ENCODE data around the gene PRPF39. TPM values are rescaled to one million over a fixed set of nuclear protein-coding genes. Genes with fewer than 3 reads are reported as not detected.
"Not testable (repeated sequence)": the region's sequence is repeated elsewhere in the genome, so short reads cannot be mapped to it uniquely, and the experiment has no call there.

Gene PRPF39
- polyA plus RNA-seq, 1 donor from 2014 or later: 138 TPM

GRCh38 chr14:45140661-45141187 lies 56.8 kb downstream of the PRPF39 start:
- no peaks in the 10 kb centered on the region for H3K9me3 ChIP-seq (ENCODE audit: low read length)
- H3K79me2 ChIP-seq (replicated peaks; ENCODE audit: insufficient read depth, low read length): peaks cover 30% of the 10 kb centered on the region
- H3K36me3 ChIP-seq (ENCODE audit: insufficient read depth, low read length): no peaks in the 10 kb centered on the region
- H3K27me3 ChIP-seq (ENCODE audit: insufficient read depth, low read depth, low read length): no peaks in the 10 kb centered on the region
- H3K9me2 ChIP-seq (ENCODE audit: insufficient read depth, low read length): no peaks in the 10 kb centered on the region
- no peak overlapping the region for H3K4me3 ChIP-seq (ENCODE audit: low read length)
- H3F3A ChIP-seq (ENCODE audit: insufficient read depth, low read length, poor library complexity, severe bottlenecking): no peaks in the 10 kb centered on the region
- H3K9ac ChIP-seq (ENCODE audit: low read length): no peak overlapping the region
- H4K20me1 ChIP-seq (ENCODE audit: insufficient read depth): no peaks in the 10 kb centered on the region
- H3K27ac ChIP-seq (ENCODE audit: low read length): no peak overlapping the region
- H2AFZ ChIP-seq (ENCODE audit: low read depth, low read length): no peak overlapping the region
- no peak overlapping the region for H3K4me2 ChIP-seq (ENCODE audit: low read length)
- no peak for TF ChIP-seq TAF1 (IDR thresholded peaks at IDR 0.05; ENCODE audit: low read depth)
- TF ChIP-seq MXI1 (conservative IDR thresholded peaks at IDR 0.05; ENCODE audit: poor library complexity, severe bottlenecking): no peak
- no peak for TF ChIP-seq POLR2AphosphoS5 (IDR thresholded peaks at IDR 0.05)
- TF ChIP-seq REST (IDR thresholded peaks at IDR 0.05; ENCODE audit: borderline replicate concordance): no peak

- not testable (repeated sequence) for H3K9me2 ChIP-seq (ENCODE audit: insufficient read depth, low read length); H3K9me3 ChIP-seq (ENCODE audit: low read length); H3K4me2 ChIP-seq (ENCODE audit: low read length); H3K27ac ChIP-seq (ENCODE audit: low read length); H3K4me3 ChIP-seq (ENCODE audit: low read length); H3K27me3 ChIP-seq (ENCODE audit: insufficient read depth, low read depth, low read length); H4K20me1 ChIP-seq (ENCODE audit: insufficient read depth); H3F3A ChIP-seq (ENCODE audit: insufficient read depth, low read length, poor library complexity, severe bottlenecking); H2AFZ ChIP-seq (ENCODE audit: low read depth, low read length); H3K36me3 ChIP-seq (ENCODE audit: insufficient read depth, low read length); H3K9ac ChIP-seq (ENCODE audit: low read length)
- H3K79me2 ChIP-seq (replicated peaks; ENCODE audit: insufficient read depth, low read length): peaks cover 30% of the 10 kb centered on the region
Measured at GRCh38 chr14:45142083-45142482, 58.2 kb downstream of the PRPF39 start.

- Histone ChIP-seq H3K27me3 (ENCODE audit: insufficient read depth, low read depth, low read length) (no peaks in the 10 kb centered on the region), H3K9me2 (ENCODE audit: insufficient read depth, low read length) (no peaks in the 10 kb centered on the region), H3K4me2 (ENCODE audit: low read length) (no peak overlapping the region), H3K9me3 (ENCODE audit: low read length) (no peaks in the 10 kb centered on the region), H3K9ac (ENCODE audit: low read length) (no peak overlapping the region), H2AFZ (ENCODE audit: low read depth, low read length) (no peak overlapping the region), H3F3A (ENCODE audit: insufficient read depth, low read length, poor library complexity, severe bottlenecking) (no peaks in the 10 kb centered on the region), H3K79me2 (replicated peaks; ENCODE audit: insufficient read depth, low read length) (peaks cover 5% of the 10 kb centered on the region), H3K4me3 (ENCODE audit: low read length) (no peak overlapping the region), H3K36me3 (ENCODE audit: insufficient read depth, low read length) (no peaks in the 10 kb centered on the region), H3K27ac (ENCODE audit: low read length) (no peak overlapping the region), H4K20me1 (ENCODE audit: insufficient read depth) (no peaks in the 10 kb centered on the region)
- TF ChIP-seq EP300 (conservative IDR thresholded peaks at IDR 0.05; ENCODE audit: poor library complexity, severe bottlenecking) (no peak), SMC3 (conservative IDR thresholded peaks at IDR 0.05; ENCODE audit: poor library complexity) (no peak), POLR2AphosphoS5 (IDR thresholded peaks at IDR 0.05) (no peak), MXI1 (conservative IDR thresholded peaks at IDR 0.05; ENCODE audit: poor library complexity, severe bottlenecking) (no peak), REST (IDR thresholded peaks at IDR 0.05; ENCODE audit: borderline replicate concordance) (no peak), RAD21 (conservative IDR thresholded peaks at IDR 0.05) (no peak), CTCF (IDR thresholded peaks at IDR 0.05; ENCODE audit: poor library complexity, severe bottlenecking) (no peak), TAF1 (IDR thresholded peaks at IDR 0.05; ENCODE audit: low read depth) (no peak), EZH2 (IDR thresholded peaks at IDR 0.05; ENCODE audit: borderline replicate concordance, insufficient read depth, low read length, poor library complexity, severe bottlenecking) (no peak)
Measured at GRCh38 chr14:45144658-45145057, 60.7 kb downstream of the PRPF39 start.

Measured in neural cell (in vitro differentiated cells).